CD4-positive, alpha-beta T cell treated with Interleukin-2 at 100 ng/mL for 4 hours (primary cell): Measurements from ENCODE around the gene SMIM32.

Source experiments
- DNase-seq: peaks from one replicate; pipeline ENCODE4 v3.0.0-alpha.2; 2020; ENCODE audit warnings: low spot score

SMIM32 gene

GRCh38 chr5:136192526-136193321 is at the start of gene SMIM32:
SMIM32 (minus strand) TSS chr5:136193162; CDS start chr5:136192524, 638 bp downstream.
- DNase-seq, result no peak

GRCh38 chr5:136242611-136243010 is 49.6 kb upstream of the SMIM32 start:
- no peak for DNase-seq

DNA sequence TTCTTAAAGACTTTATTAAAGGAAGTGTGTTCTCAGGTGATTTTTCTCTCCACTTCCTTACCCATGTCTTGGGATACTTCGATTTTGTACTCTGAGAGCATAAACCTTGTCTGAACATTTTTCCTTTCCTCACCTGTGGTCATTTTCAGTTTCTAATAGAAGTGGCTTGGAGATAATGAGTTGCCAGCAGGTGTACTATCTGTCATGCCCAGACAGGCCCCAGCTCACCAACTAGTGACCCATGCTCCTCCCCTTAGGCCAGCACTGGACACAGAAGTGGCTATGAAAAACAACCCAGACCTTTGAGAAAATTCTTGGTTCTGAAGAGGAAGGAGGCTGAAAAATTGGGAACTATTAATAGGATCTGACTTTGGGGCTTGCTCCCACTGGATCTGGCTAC is 49.2 kb upstream of the SMIM32 start:
- DNase-seq, result no peak

- DNase-seq, result no peak
Measured at GRCh38 chr5:136240894-136241293, 47.9 kb upstream of the SMIM32 start.

GRCh38 chr5:136236479-136237083 is 43.6 kb upstream of the SMIM32 start:
- no peak for DNase-seq

GRCh38 chr5:136235321-136235720 is 42.4 kb upstream of the SMIM32 start:
- no peak for DNase-seq

- no peak for DNase-seq
Measured at GRCh38 chr5:136232316-136232715, 39.4 kb upstream of the SMIM32 start.

DNA sequence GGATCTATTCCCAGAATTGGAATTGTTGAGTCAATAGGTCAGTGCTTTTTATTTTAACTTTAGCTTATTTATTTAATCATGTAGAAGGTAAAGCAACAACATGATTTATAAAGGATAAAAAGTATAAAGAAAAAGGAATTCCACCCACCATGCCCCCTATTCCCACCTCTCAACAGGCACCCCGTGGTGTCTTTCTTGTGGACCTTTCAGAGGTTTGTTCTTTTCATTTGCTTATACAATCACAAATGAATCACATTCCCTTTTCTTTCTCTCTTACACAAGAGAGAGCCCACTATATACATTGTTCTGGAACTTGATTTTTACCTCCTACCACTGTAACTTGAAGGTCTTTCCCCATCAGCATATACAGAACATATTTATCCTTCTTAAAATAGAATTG is 37.2 kb upstream of the SMIM32 start:
- no peak for DNase-seq

DNA sequence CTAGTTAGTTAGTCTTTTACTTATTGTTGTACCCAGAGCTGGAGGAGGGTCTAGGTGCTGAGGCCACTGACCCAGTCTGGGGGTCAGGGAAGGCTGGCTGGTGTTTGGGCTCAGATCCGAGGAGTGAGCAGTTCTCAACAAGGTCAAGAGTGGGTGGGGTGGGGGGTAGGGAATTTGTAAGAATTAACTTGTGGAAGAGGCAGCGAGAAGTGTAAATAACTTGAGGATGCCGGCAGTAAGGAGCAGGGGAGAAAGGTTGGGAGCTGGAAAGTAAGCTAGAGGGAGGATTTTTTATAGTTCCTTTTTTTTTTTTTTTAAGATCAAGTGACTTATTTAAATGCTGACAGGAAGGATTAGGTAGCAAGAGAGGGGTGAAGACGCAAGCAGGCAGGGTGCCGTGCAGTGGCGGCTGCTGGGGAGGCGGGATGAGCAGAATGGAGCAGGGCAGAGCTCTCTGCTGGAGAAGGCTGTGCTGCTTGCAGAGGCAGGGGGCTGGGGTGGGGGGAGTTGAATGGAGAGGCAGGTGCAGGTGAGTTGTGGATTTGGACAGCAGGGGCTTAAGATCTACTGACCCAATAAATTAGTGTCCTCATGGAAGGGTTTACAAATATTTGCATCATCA is 35.3 kb upstream of the SMIM32 start:
- DNase-seq, result no peak

- DNase-seq, result no peak
Measured at GRCh38 chr5:136226401-136226800, 33.4 kb upstream of the SMIM32 start.

GRCh38 chr5:136225796-136226195 is 32.8 kb upstream of the SMIM32 start:
- DNase-seq, result no peak

DNA sequence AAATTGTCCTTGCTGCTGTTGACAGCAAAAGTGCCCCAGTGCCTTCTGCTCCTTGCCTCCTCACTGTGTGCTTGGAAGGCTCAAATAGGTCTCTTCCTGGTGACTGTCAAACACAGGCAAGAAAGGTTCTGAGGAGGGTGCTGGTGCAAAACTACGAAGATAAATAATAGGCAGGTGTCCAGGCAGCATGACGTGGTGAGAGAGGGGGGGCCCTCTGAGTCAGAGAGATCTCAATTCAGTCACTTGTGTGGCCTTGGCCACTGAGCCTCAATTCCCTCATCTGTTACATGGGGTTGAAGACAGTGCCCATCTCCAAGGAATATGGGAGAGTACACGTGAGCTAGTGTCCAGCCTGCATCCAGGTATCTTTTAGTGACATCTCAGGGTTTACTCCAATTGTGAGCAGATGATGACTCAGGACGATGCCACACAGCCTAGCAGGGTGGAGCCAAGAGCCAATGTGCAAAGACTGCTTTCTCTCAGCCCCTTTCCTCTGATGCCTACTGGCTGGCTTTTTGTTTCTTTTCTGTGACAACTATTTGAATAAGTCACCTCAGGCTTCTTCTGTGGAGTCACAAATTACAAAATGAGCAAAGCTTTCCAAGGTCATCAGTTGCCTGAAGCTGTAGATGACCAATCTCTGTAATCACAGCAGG is 29.7 kb upstream of the SMIM32 start:
- DNase-seq, result no peak

GRCh38 chr5:136221340-136221739 is 28.4 kb upstream of the SMIM32 start:
- no peak for DNase-seq

GRCh38 chr5:136216230-136216629 is 23.3 kb upstream of the SMIM32 start:
- no peak for DNase-seq

GRCh38 chr5:136215812-136216211 is 22.9 kb upstream of the SMIM32 start:
- DNase-seq, result no peak

GRCh38 chr5:136213919-136214493 is 21.0 kb upstream of the SMIM32 start:
- no peak for DNase-seq

DNA sequence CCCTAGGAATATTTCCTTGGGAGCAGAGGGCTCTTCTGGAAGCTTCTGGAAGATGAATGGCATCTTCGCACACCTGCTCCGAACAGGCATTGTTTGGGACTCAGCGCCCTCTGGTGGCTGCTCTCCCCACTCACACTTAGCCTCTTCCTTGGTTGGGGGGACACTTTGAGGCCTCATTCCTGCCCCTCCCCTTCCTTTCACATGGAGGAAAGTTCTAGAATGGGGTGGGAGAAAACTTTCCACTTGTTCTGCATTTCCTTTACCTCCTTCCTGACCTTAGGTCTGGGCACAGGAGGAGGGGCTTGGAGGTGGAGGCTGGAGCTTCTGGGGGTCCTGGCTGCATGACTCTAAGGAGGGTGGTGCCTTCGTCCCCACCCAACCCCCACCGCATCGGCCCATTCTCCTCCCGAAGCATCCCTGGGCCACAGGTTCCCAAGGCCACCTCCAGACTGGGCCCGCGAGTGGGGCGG is 19.3 kb upstream of the SMIM32 start:
- peak; percentile 39 for DNase-seq

GRCh38 chr5:136211282-136212040 is 18.5 kb upstream of the SMIM32 start:
- DNase-seq, result no peak

- no peak for DNase-seq
Measured at GRCh38 chr5:136210259-136210658, 17.3 kb upstream of the SMIM32 start.

GRCh38 chr5:136209346-136209910 is 16.5 kb upstream of the SMIM32 start:
- no peak for DNase-seq

GRCh38 chr5:136208916-136209315 is 16.0 kb upstream of the SMIM32 start:
- no peak for DNase-seq
